HG03571 (cell line): Measurements from ENCODE around the gene PTPRN2.
"Not testable (repeated sequence)": the region's sequence is repeated elsewhere in the genome, so short reads cannot be mapped to it uniquely, and the experiment has no call there.

Experiments used
- ATAC-seq: cut with Tn5 transposase; IDR thresholded peaks from one replicate; pipeline ENCODE4 v1.9.1; 2021; ENCODE audit not compliant: unreplicated experiment

Gene PTPRN2

GRCh38 chr7:158425676-158426075, 161.9 kb downstream of the PTPRN2 start:
- not testable (repeated sequence) for ATAC-seq

- ATAC-seq = no peak
Observed at GRCh38 chr7:158424531-158424930, 163.1 kb downstream of the PTPRN2 start.

- ATAC-seq = no peak
Observed at GRCh38 chr7:158424011-158424410, 163.6 kb downstream of the PTPRN2 start.

GRCh38 chr7:158422887-158423560, 164.6 kb downstream of the PTPRN2 start:
- ATAC-seq = no peak

GRCh38 chr7:158422196-158422886, 165.3 kb downstream of the PTPRN2 start:
- no peak for ATAC-seq

GRCh38 chr7:158421361-158421760, 166.3 kb downstream of the PTPRN2 start:
- no peak for ATAC-seq

- no peak for ATAC-seq
Observed at GRCh38 chr7:158420591-158421340, 166.9 kb downstream of the PTPRN2 start.

- ATAC-seq = no peak
Observed at GRCh38 chr7:158419238-158419785, 168.3 kb downstream of the PTPRN2 start.

- not testable (repeated sequence) for ATAC-seq
Observed at GRCh38 chr7:158418395-158418794, 169.2 kb downstream of the PTPRN2 start.

GRCh38 chr7:158416283-158416933, 171.2 kb downstream of the PTPRN2 start:
- no peak for ATAC-seq

GRCh38 chr7:158415316-158415715, 172.3 kb downstream of the PTPRN2 start:
- no peak for ATAC-seq

- ATAC-seq = no peak
Observed at GRCh38 chr7:158414486-158414961, 173.1 kb downstream of the PTPRN2 start.

- no peak for ATAC-seq
Observed at GRCh38 chr7:158414002-158414401, 173.6 kb downstream of the PTPRN2 start.

GRCh38 chr7:158411232-158411950, 176.2 kb downstream of the PTPRN2 start:
- ATAC-seq = no peak

GRCh38 chr7:158410720-158411119, 176.9 kb downstream of the PTPRN2 start:
- no peak for ATAC-seq

- ATAC-seq = no peak
Observed at GRCh38 chr7:158409816-158410330, 177.8 kb downstream of the PTPRN2 start.

- ATAC-seq = no peak
Observed at GRCh38 chr7:158409120-158409519, 178.5 kb downstream of the PTPRN2 start.

GRCh38 chr7:158408318-158408920, 179.2 kb downstream of the PTPRN2 start:
- ATAC-seq = no peak

- ATAC-seq = no peak
Observed at GRCh38 chr7:158407581-158408317, 179.9 kb downstream of the PTPRN2 start.
